K562 (cell line): ENCODE data around the gene DNAH17. TPM values are rescaled to one million over a fixed set of nuclear protein-coding genes. Genes with fewer than 3 reads are reported as not detected.

ENCODE experiments used
- ATAC-seq: fragments of 200-7000 bp; cut with Tn5 transposase; 3 replicates; pipeline ENCODE4 v1.9.1; 2020; ENCODE audit warnings: moderate library complexity
- BruUV-seq: library from RNA; stranded (reverse); fragments of 400-500 nt; replicated peaks from 2 replicates; lab custom pipeline; 2021; lab: Mats Ljungman, UMichigan
- CTCF ChIA-PET: fragments of 300-600 bp; formaldehyde crosslinking; extraction: SDS; loops from one replicate; lab custom pipeline; 2021; ENCODE audit warnings: low intra/inter-chr PET ratio; lab: Yijun Ruan, JAX
- POLR2A ChIA-PET: fragments of 300-600, 350-650 bp; sonication (Branson Sonifier 250); formaldehyde crosslinking; extraction: SDS; loops from one replicate; lab custom pipeline; 2021; ENCODE audit warnings: antibody characterized with exemption, inconsistent platforms; lab: Yijun Ruan, JAX
- DNase-seq, 4 experiments: peaks; one replicate each; pipeline versions ENCODE4 v3.0.0 to v3.0.0-alpha.2; 2011 to 2018; ENCODE audit warnings: low spot score in 3 of 4, mixed read lengths in 3 of 4; ENCODE audit errors: extremely low read depth in 1 of 4
- FAIRE-seq: peaks from 2 replicates; lab custom pipeline; 2011; peaks lifted over from hg19 to GRCh38; lab: Jason Lieb, UNC
- H2AFZ ChIP-seq: 2 replicates; pipeline ENCODE4 v1.6.0; 2011; ENCODE audit warnings: low read depth, low read length, control low read depth, inconsistent platforms
- H3K27ac ChIP-seq: fragments of 200-600 bp; 3 replicates; pipeline ENCODE4 v1.8.0; 2011; ENCODE audit warnings: low read depth, mild to moderate bottlenecking, control low read depth, inconsistent platforms, low read length, moderate library complexity, mixed read lengths; ENCODE audit errors: extremely low read depth
- H3K27me3 ChIP-seq, 2 experiments: fragments of 300-600 bp in 1 of 2; 2 replicates in 1 of 2; 3 replicates in 1 of 2; pipeline versions ENCODE4 v1.6.0 to v1.8.0; 2011; ENCODE audit warnings: inconsistent platforms in 2 of 2, low read length in 2 of 2, mild to moderate bottlenecking in 1 of 2, mixed read lengths in 1 of 2, moderate library complexity in 1 of 2; ENCODE audit not compliant: control insufficient read depth in 2 of 2, insufficient read depth in 2 of 2
- H3K36me3 ChIP-seq: fragments of 300-600 bp; 3 replicates; pipeline ENCODE4 v1.8.0; 2011; ENCODE audit warnings: mild to moderate bottlenecking, low read length, inconsistent platforms; ENCODE audit not compliant: control insufficient read depth, insufficient read depth
- H3K4me1 ChIP-seq, 2 experiments: fragments of 200-600 bp in 1 of 2; replicated peaks in 1 of 2; 2 replicates in 1 of 2; 3 replicates in 1 of 2; pipeline versions ENCODE4 v1.5.1 to v1.8.0; 2011; ENCODE audit warnings: inconsistent platforms in 2 of 2, low read length in 2 of 2, mild to moderate bottlenecking in 1 of 2, mixed read lengths in 1 of 2, moderate library complexity in 1 of 2; ENCODE audit not compliant: control insufficient read depth in 2 of 2, insufficient read depth in 2 of 2
- H3K4me2 ChIP-seq: 2 replicates; pipeline ENCODE4 v1.6.1; 2011; ENCODE audit warnings: low read length, control low read depth, inconsistent platforms, mixed read lengths; ENCODE audit not compliant: insufficient read depth
- H3K4me3 ChIP-seq: fragments of 200-600 bp; sonication (generic), shearing (Covaris generic); 2 replicates; pipeline ENCODE4 v1.5.1; 2016; ENCODE audit warnings: control low read depth, inconsistent platforms
- H3K79me2 ChIP-seq: fragments of 200-600 bp; 3 replicates; pipeline ENCODE4 v1.8.0; 2011; ENCODE audit warnings: low read length, inconsistent platforms; ENCODE audit not compliant: control insufficient read depth, insufficient read depth
- H3K9ac ChIP-seq, 2 experiments: 2 replicates each; pipeline versions ENCODE4 v1.6.0 to v1.6.1; 2011; ENCODE audit warnings: low read depth in 2 of 2, low read length in 2 of 2, control low read depth in 1 of 2, inconsistent platforms in 1 of 2, mild to moderate bottlenecking in 1 of 2, mixed read lengths in 1 of 2; ENCODE audit not compliant: insufficient read depth in 1 of 2
- H3K9me1 ChIP-seq: one replicate; pipeline ENCODE4 v1.6.0; 2011; ENCODE audit warnings: inconsistent platforms, mild to moderate bottlenecking, low read length, moderate library complexity; ENCODE audit not compliant: control insufficient read depth, insufficient read depth
- H3K9me3 ChIP-seq: replicated peaks from 2 replicates; pipeline ENCODE4 v1.5.1; 2011; ENCODE audit warnings: low read depth, low read length, inconsistent platforms; ENCODE audit not compliant: control insufficient read depth, insufficient read depth
- H4K20me1 ChIP-seq: replicated peaks from 2 replicates; pipeline ENCODE4 v1.6.1; 2011; ENCODE audit warnings: low read length, inconsistent platforms, mixed read lengths; ENCODE audit not compliant: control insufficient read depth, insufficient read depth
- CEBPZ ChIP-seq: fragments of 150-350 bp; IDR thresholded peaks from 2 replicates; pipeline ENCODE4 v1.6.1; 2014; ENCODE audit warnings: low read depth, mild to moderate bottlenecking, low read length, borderline replicate concordance
- CTCF ChIP-seq, 3 experiments: IDR thresholded peaks in 2 of 3; conservative IDR thresholded peaks in 1 of 3; 2 replicates each; pipeline ENCODE4 v1.5.1; 2011 to 2012; ENCODE audit warnings: low read length in 3 of 3, mild to moderate bottlenecking in 3 of 3, control low read depth in 2 of 3, improper control_type of control experiment in 1 of 3, inconsistent platforms in 1 of 3, low read depth in 1 of 3, mixed read lengths in 1 of 3, moderate library complexity in 1 of 3; ENCODE audit not compliant: insufficient read depth in 2 of 3
- GMEB1 ChIP-seq: fragments of 250-450 bp; sonication (Bioruptor Pico); IDR thresholded peaks from 2 replicates; pipeline ENCODE4 v1.4.0; 2020; ENCODE audit warnings: mild to moderate bottlenecking
- HEY1 ChIP-seq: fragments of 250-450 bp; sonication (Bioruptor Pico); IDR thresholded peaks from 2 replicates; pipeline ENCODE4 v1.5.0; 2020; ENCODE audit warnings: mild to moderate bottlenecking, moderate library complexity, borderline replicate concordance
- IRF2 ChIP-seq: sonication (generic); formaldehyde crosslinking; IDR thresholded peaks from 2 replicates; pipeline ENCODE4 v1.8.1; 2022; ENCODE audit warnings: mild to moderate bottlenecking, missing genetic modification reagents
- MXI1 ChIP-seq: IDR thresholded peaks from 2 replicates; pipeline ENCODE4 v1.6.1; 2011; ENCODE audit warnings: low read depth, mild to moderate bottlenecking, improper control_type of control experiment, low read length
- NEUROD1 ChIP-seq: fragments of 150-350 bp; IDR thresholded peaks from 2 replicates; pipeline ENCODE4 v1.6.1; 2014; ENCODE audit warnings: borderline replicate concordance, low read length, low read depth; ENCODE audit not compliant: partially characterized antibody
- RHOXF2B ChIP-seq: fragments of 250-450 bp; sonication (Bioruptor Pico); conservative IDR thresholded peaks from 2 replicates; pipeline ENCODE4 v1.5.1; 2021
- VEZF1 ChIP-seq: fragments of 200-800 bp; sonication (Bioruptor generic); IDR thresholded peaks from 2 replicates; pipeline ENCODE4 v1.6.1; 2017; ENCODE audit warnings: missing genetic modification characterization, missing compliant biosample characterization
- WGBS: fragments of 100-300 bp; shearing (Covaris generic); methylation state at CpG from one replicate; pipeline ENCODE4 v1.1.6; 2016; ENCODE audit warnings: low coverage, mixed read lengths; ENCODE audit not compliant: insufficient coverage; ENCODE audit errors: missing lambda C conversion rate; 5-methylcytosine and 5-hydroxymethylcytosine counted together
- in situ Hi-C: fragments of 300-500 bp; cut with MboI; formaldehyde crosslinking; loops from 4 replicates; pipeline ENCODE4 v1.15.0; 2018; ENCODE audit warnings: inconsistent platforms, mixed read lengths
- intact Hi-C: fragments of 100-400 bp; cut with micrococcal nuclease; formaldehyde crosslinking; loops from 2 replicates; pipeline ENCODE4 v1.14.2; 2022
- polyA plus RNA-seq, 8 experiments: library from polyadenylated mRNA; depleted of rRNA in 4 of 8; stranded (reverse) in 5 of 8; unstranded in 3 of 8; fragments of >200 nt; fragmentation: Nextera tagmentation in 2 of 8; fragmentation: Illumina TruSeq in 1 of 8; extraction: Ambion mirVana in 2 of 8; extraction: Trizol in 1 of 8; gene quantifications; 2 replicates each; pipeline versions ENCODE4 v1.2.1 to v1.2.3, GENCODE V29; 2011 to 2014; ENCODE audit warnings: inconsistent platforms in 1 of 8, missing spikeins in 1 of 8
- total RNA-seq, 7 experiments: library from RNA; depleted of rRNA in 6 of 7; stranded (reverse); fragments of >200 nt in 6 of 7; fragmentation: Illumina TruSeq in 2 of 7; extraction: Trizol in 2 of 7; gene quantifications; 2 replicates each; pipeline versions ENCODE4 v1.2.1 to v1.2.3, GENCODE V29; 2011 to 2021; ENCODE audit warnings: low replicate concordance in 1 of 7

DNAH17 gene
- total and polyA plus RNA-seq, 9 of the 15 experiments (the other 6 are each of a cell fraction or from before 2014, with no cell fraction given): under 0.01 to 0.06 (median 0.03) TPM; not detected in 5

- TF ChIP-seq HEY1 (no peak), CTCF (IDR thresholded peaks at IDR 0.05 in 2 of 3, conservative IDR thresholded peaks at IDR 0.05 in 1 of 3; ENCODE audit: insufficient read depth in 2 of 3, low read depth in 1 of 3, low read length in 3 of 3) (peak; percentile 31 to 49 (median 32); a peak in 3 of 6 replicates)
- TF ChIP-seq, all 486 proteins: peak for 4
These were observed 3.2 kb downstream of the DNAH17 start (continued) for GRCh38 chr17:78573955-78574354.

GRCh38 chr17:78572239-78573205 lies 4.7 kb downstream of the DNAH17 start:
- Histone ChIP-seq H3K9me3 (no peaks in the 10 kb centered on the region), H3K9me1 (no peaks in the 10 kb centered on the region), H3K9ac (no peak overlapping the region), H2AFZ (no peak overlapping the region), H3K4me3 (no peak overlapping the region), H4K20me1 (peaks cover 4% of the 10 kb centered on the region; the same call in 1 of the 2 replicates), H3K36me3 (no peaks in the 10 kb centered on the region), H3K27me3 (peaks cover 67 to 99% of the 10 kb centered on the region in 2 experiments), H3K27ac (no peak overlapping the region), H3K79me2 (no peaks in the 10 kb centered on the region), H3K4me1 (peaks cover 0 to 3% of the 10 kb centered on the region in 2 experiments; a peak in 1 of 5 replicates), H3K4me2 (no peak overlapping the region)
- intact Hi-C loops: no loop called here
- no peak for DNase-seq
- ChIA-PET POLR2A (interaction anchor here (0.6 to 1.0 kb wide), 3 partner anchors 24 to 49 kb away, joined by 3 to 4 read pairs (median 4); no protein-coding TSS in a partner anchor), CTCF (no interaction called here)
- in situ Hi-C loops: no loop called here
- ATAC-seq: peak; percentile 52; the same call in 2 of the 3 replicates
- FAIRE-seq: no peak
- BruUV-seq: no TSS peak
- 2% methylated on average over 15 of the region's 20 CpGs for WGBS
- peak; percentile 84 for TF ChIP-seq NEUROD1
- TF ChIP-seq MXI1: no peak
- no peak for TF ChIP-seq VEZF1
- no peak for TF ChIP-seq GMEB1
- no peak for TF ChIP-seq IRF2
- TF ChIP-seq CEBPZ: no peak
- no peak for TF ChIP-seq RHOXF2B (CRISPR knock-in tag)
